Nucleus accumbens (tissue), 56 donors: ENCODE measurements around the gene PRR16.

Experiments
- DNase-seq, 56 donors: peaks; one replicate each; lab custom pipeline; 2025; lab: John Stamatoyannopoulos, UW

Gene PRR16

DNA sequence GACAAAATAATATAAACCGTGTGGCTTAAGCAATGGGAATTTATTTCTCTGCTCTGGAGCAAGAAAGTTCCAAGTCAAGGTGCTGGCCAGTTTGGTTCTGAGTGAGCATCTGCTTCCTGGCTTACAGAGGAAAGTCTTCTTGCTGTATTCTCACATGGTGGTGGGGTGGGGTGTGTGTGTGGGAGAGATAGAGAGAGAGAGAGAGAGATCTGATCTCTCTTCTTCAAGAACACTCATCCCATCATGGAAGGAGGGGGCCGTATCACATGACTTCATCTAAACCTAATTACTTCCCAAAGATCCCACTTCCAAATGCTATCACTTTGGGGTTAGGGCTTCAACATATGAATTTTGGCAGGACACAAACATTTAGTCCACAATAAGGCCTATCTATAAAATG lies 91.2 kb downstream of the PRR16 start:
- DNase-seq, result no peak

DNA sequence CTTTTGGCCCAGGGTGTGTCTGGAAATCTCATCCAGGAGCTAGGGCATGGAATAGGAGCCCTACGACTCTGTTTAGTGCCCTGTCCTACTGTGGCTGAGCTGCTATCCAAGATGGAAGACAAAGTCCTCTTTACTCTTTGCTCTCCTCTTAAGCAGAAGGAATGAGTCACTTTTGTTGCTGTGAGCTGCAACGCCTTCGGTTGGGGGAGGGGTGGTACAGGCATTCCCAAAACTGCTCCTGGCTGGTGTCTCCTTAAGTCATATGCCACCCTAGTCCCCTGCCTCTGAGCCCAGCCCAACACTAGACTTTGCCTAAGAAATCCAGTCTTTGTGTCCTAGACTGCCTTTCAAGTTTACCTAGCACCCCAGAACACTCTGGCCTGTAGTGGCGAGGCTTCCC lies 99.9 kb downstream of the PRR16 start:
- no peak for DNase-seq

DNA sequence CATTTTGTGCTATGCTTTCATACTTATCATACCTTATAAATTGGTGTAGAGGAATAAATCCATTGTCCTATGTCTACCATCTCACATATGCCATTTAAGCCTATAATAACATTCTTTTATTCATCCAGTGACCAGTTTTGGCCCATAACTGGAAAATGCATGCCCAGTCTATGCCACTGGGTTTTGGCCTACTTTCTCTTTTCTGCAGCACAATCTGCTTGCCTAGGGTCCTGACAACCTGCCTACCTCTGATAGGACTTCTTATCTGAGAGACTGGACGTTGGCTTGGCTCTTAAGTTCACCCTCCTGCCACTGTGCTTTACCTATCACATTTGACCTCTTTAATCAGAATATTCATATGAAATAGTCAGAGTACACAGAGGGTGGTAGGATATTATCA lies 103.0 kb downstream of the PRR16 start:
- DNase-seq, result no peak

DNA sequence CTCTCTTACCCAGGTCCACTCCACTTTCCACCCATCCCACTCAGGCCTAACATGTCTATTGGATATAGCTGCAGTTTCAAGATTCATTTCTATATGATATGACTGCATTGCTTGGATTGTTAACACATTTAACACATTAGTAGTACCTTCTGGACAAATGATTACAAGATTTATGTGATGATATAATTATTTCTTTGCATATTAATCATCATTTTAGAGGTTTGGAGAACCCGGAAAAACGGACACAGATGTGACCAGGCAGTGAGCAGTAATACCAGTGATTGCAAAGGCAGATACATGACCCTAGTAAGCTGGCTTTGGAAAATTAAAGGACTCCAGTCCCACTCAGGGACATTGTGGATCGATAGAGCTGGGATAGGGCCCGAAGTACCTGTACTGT lies 103.8 kb downstream of the PRR16 start:
- no peak for DNase-seq

GRCh38 chr5:120568711-120569110 lies 104.6 kb downstream of the PRR16 start:
- DNase-seq, result no peak

DNA sequence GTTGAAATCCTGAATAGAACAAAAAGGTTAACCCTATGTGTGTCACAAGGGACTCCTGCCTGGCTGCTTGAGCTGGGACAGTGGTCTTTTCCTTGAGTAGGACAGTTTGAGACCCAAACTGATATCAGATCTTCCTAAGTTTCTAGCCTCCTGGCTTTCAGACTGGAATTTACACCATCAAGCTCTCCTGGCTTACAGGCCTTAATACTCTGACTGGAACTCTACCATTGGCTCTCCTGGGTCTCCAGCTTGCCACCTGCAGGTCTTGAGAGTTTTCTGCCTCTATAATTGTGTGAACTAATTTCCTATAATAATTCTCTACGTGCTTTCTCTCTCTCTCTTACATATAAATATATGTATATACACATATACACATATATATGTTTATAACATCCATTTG lies 112.5 kb downstream of the PRR16 start:
- DNase-seq, result no peak

- no peak for DNase-seq
Measured at GRCh38 chr5:120582635-120583034, 118.5 kb downstream of the PRR16 start.

GRCh38 chr5:120586646-120587045 lies 122.5 kb downstream of the PRR16 start:
- no peak for DNase-seq

DNA sequence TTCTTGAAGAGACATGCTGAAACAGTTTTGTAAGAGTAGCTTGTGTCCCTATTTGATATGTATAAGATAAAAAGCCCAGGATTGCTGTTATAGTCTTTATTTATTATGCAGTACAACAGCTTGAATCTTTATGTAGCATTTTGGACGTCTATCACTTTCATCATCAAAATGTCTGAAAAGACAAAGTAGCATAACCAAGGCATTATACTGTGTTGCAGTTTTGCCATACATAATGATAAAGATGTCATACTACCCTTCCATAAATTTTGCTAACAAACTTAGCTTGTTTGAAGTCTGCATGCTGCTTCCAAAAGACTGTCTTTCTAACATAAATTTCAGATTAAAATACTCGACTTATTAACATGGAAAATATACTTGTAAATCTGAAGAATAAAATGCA lies 127.8 kb downstream of the PRR16 start:
- DNase-seq, result no peak

- no peak for DNase-seq
Measured at GRCh38 chr5:120599576-120599975, 135.5 kb downstream of the PRR16 start.

- no peak for DNase-seq
Measured at GRCh38 chr5:120600639-120601038, 136.5 kb downstream of the PRR16 start.

GRCh38 chr5:120602033-120602432 lies 137.9 kb downstream of the PRR16 start:
- no peak for DNase-seq

GRCh38 chr5:120604884-120605283 lies 140.8 kb downstream of the PRR16 start:
- DNase-seq, result no peak

DNA sequence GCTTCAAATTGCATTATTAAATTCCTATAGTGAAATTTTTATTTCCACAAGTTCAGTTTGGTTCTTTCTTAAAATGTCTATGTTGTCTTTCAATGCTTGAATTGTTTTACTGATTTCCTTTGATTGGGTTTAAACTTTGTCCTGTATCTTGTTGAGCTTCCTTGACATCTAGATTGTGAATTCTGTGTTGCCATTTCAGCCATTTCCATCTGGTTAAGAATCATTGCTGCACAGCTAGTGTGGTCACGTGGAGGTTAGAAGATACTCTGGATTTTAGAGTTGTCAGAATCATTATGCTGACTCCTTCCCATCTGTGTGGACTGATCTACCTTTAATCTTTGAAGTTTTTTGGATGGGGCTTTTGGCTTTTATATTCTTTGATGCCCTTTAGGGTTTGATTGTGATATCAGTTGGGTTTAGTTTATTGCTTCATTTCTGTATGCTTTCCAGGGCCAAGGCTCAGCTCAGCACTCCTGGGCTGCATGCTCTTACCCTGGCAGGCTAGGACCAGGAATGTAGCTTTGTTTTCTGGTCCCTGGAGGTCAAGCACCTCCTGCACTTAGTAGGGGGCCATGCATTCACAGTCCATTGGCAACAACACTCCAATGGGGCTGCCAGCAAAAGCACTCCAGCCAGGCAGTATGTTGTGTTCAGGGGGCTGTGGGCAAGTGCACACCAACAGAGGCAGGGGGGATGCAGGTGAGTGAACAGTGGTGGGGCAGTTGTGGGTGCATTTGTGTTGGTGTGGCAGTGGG lies 141.4 kb downstream of the PRR16 start:
- no peak for DNase-seq

- no peak for DNase-seq
Measured at GRCh38 chr5:120609570-120609969, 145.5 kb downstream of the PRR16 start.

DNA sequence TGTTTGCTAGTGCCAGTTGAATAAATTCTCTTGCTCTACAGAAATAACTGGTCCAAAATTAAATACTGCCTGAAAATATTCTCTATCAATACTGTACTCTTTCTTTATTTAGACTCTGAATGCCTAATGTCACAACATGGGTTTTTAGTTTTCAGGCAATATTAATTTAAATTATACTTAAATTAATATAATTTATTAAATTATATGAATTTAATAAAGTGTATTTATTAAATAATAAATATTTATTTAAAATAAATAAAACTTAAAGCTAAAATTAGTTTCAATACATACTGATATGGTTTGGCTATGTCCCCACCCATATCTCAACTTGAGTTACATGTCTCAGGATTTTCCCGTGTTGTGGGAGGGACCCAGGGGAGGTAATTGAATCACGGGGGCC lies 146.0 kb downstream of the PRR16 start:
- DNase-seq, result no peak

DNA sequence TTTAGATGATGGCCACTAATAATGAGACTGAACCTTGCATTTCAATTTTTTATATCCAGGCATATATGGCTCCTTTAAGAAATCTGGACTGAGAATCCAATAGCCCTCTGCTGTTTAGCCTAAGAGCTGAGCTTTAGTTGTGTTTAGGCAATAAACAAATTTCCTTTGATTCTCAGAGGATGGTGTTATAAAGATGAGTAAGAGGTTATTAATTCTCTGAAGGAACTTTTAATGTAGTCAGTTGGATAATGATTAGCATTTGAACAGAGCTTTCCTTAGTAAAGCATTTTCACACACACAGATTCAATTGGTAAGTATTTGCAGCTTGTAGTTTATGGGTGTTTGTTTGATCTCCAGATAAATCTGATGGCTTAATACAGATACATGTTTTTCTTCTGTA lies 149.6 kb downstream of the PRR16 start:
- no peak for DNase-seq

- DNase-seq, result no peak
Measured at GRCh38 chr5:120614531-120615180, 150.6 kb downstream of the PRR16 start.

DNA sequence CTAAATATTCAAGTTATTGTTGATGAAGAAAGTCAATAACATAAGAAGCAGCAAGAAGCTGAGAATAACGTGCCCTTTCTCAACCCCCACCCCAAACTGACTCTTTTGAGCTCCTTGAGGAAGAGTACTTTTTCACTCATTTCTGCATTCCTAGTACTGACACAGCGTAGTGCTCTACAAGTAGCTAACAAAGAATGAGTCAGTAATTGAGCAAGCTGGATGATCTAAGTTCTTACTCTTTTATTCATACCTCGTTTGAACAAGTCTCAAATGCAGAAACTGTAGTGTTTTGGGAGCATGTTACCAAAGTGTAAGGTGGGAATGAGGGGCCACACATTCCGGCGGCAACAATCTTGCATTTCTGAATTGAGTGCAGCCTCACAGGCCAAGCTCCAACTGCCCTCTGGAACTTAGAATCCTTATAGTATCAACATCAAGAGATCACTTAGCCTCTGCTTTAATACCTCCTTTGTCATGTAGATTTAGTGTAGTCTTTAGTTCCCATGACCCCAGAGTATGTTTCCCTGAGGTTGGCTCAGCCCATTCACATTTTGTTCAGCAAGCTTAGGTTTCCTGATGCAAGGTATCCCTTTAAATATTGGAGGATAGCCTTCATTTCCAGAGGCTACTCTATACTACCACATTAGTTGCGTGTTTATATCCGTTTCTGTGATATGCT lies 152.0 kb downstream of the PRR16 start:
- DNase-seq, result no peak

- no peak for DNase-seq
Measured at GRCh38 chr5:120621339-120621738, 157.2 kb downstream of the PRR16 start.

DNA sequence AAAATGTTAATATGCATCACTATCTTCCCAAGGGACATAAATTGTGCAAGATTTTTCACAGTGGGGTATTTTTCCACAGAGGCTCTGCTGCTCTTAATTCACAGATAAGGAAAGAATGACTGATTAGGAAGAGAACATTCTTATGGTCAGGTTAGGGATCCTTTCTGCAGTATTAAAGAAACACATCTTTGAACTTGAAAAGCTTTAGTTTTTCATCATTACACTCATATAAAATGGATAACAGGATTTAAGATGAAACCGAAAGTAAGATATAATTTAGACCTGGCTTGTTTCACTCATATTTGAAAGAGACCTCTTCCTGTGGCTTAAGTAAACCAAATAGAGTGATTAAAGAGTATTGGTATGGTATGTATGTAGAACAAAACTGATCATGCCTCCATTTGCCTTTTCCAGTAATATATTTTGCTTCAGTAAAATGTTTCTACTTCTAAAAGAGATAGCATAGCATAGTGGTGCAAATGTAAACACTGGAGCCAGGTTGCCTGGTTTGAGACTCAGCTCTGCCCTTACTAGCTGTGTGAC lies 160.0 kb downstream of the PRR16 start:
- no peak for DNase-seq

- no peak for DNase-seq
Measured at GRCh38 chr5:120628156-120628555, 164.1 kb downstream of the PRR16 start.
